Stimulated activated CD4-positive, alpha-beta T cell treated with anti-CD3 and anti-CD28 coated beads, Interleukin-2, amount 100 ng/mL, for 4 hours (primary cell): ENCODE results near the gene NUDT3.

Source experiments
- DNase-seq: peaks from one replicate; pipeline ENCODE4 v3.0.0-alpha.2; 2020; ENCODE audit warnings: low read depth

NUDT3 gene

DNA sequence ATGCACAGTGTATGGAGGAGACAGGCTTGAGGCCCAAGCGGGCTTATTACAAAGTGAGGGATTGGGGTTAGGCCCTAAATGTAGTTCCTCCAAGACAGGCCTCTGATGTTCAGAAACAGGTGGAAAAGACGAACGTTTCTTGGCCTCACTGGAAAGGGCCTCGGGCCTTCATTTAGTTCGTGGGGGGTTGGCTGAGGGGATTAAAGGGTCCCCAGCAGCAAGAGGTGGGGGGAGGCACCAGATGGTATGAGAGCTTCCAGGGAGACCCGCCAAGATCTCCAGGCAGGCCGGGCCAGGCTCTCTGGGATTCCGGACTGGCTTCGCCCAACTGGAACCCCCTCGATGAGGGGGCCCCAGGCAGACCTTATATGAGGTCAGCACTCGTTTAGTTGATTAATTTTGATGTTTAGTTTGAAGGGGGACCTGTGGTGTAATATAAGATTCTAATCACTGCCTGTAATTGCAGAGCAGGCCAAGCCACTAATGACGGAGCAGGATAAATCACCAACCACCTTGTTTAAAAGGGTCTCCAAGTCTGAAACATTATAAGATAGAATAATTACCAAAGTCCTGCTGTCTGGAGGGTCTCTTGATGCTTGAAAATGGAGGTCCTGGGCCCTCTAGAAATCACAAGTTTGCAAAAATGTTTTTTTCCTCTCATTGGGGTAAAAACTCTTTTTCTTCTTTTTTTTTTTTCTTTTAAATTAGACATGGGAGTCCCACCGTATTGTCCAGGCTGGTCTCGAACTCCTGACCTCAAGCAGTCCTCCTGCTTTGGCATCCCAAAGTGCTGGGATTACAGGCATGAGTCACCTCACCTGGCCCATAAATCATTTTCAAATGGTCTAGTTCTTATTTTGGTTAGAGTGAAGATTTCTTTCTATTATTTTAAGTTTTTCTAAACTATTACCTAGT is 153.6 kb downstream of the NUDT3 start:
- no peak for DNase-seq

DNA sequence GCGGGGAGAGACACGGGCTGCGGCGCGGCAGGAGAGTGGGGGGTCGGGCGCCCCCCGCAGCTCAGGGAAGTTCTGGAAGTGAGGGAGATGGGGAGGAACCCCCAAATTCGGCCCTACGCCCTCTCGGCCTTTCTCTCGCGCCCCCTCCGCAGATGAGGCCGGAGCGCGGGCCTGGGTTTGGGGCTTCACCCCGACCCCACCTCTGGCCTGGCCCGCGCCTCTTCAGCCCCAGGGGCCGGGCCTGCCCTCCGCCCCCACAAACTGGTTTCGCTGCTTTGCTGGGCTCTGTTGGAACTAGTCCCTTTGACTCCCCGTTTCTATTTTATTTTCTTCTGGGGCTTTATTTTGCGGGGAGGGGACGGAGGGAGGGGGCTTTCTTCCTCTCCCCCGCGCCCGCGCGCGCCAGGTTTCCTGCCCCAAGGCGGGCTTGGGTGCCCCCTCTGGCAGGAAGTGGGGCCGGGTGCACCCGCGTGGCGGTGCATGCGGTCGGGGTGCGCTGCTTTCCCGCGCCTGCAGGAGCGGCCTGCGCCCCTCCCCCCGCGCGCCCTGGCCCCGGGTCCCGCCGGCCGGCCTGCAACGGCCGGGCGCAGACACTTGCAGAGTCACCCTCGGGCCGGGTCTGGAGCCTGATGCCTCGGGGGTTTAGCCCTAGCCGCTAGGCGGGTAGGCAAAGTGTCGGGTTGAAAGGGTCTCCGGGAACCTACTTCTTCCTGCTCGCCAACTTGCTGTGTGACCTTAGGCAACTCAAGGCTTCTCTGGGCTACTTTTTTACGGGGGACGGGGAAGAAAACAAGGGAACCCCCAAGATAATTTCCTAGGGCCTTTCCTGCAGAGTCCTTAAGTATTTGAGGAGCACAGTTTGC is 154.5 kb downstream of the NUDT3 start:
- DNase-seq, result peak; percentile 72

DNA sequence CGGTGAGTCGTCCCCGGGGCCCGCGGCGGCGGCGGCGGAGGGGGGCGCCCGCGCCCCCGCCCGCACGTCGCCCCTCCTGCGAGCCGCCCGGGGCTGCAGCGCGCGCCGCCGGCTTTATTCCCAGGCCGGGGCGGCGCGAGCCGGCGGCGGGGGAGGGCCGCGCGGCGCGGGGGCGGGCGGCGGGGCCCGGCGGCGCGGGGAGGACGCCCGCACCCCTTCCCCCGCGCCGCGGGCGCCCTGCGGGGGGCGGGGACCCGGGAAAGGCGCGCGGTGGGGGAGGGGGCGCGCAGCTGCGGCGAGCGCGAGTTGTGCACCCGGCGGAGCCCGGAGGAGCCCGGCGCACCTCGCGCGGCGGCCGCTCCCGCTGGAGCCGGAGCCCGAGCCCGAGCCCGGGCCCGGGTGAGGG is 155.2 kb downstream of the NUDT3 start:
- no peak for DNase-seq

- DNase-seq, result peak; percentile 93
Measured at GRCh38 chr6:34236443-34237315, 155.8 kb downstream of the NUDT3 start, which contains the start of gene HMGA1. Gene HMGA1 (plus strand): TSS chr6:34236873. CDS start chr6:34240781, 3,908 bp downstream.

- no peak for DNase-seq
Measured at GRCh38 chr6:34236131-34236442, 156.4 kb downstream of the NUDT3 start.

- peak; percentile 72 for DNase-seq
Measured at GRCh38 chr6:34235307-34236130, 156.9 kb downstream of the NUDT3 start.

DNA sequence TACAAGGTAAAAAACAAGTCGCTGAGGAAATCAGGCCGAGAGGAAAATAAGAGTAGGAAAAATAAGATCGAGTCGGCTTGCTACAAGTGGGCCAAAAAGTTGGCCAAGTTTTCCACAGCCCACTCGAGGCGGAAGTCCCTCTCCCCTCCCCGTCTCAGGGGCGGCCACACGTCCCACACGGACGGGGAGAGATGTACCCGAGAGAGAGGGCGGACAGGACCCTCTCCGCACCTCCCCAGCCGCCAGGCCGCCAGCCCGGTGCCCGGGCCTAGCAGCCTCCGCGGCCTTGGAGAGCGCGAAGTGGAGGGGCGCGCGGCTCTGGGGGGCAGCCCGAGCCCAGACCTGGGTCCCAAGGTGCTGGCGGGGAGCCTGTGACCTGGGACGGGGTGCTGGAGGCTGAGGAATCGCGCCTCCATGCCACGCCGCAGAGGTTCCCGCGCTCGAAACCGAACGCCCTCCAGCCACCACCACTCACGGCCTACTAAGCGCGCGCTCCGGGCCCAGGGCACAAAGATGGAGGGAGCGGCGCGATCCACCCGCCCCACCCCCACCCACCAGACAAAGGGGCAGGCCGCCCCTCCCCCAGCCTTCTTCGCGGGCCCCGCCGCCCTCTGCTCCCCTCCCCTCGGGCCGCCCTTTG is 157.7 kb downstream of the NUDT3 start:
- DNase-seq, result no peak

DNA sequence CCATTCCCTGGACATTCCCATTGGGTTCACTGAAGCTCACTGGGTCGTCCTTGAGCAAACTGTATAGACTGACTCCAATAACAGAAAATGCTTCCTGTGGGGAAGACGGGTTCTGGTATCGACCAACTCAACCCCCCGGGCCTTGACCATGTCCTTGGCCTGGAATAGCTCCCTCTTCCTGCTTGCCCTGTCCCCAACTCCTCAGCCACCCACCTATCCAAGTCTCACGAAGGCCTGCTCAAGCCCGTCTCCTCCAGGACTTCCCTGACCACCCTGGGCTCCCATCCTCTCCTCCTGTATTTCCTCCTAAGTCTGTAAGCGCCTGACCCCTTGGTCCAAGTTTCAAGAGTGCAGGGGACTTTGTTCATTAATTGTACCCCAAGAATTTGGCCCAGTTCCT is 158.6 kb downstream of the NUDT3 start:
- no peak for DNase-seq

GRCh38 chr6:34232901-34233300 is 159.6 kb downstream of the NUDT3 start:
- no peak for DNase-seq

- no peak for DNase-seq
Measured at GRCh38 chr6:34231566-34232336, 160.7 kb downstream of the NUDT3 start.

DNA sequence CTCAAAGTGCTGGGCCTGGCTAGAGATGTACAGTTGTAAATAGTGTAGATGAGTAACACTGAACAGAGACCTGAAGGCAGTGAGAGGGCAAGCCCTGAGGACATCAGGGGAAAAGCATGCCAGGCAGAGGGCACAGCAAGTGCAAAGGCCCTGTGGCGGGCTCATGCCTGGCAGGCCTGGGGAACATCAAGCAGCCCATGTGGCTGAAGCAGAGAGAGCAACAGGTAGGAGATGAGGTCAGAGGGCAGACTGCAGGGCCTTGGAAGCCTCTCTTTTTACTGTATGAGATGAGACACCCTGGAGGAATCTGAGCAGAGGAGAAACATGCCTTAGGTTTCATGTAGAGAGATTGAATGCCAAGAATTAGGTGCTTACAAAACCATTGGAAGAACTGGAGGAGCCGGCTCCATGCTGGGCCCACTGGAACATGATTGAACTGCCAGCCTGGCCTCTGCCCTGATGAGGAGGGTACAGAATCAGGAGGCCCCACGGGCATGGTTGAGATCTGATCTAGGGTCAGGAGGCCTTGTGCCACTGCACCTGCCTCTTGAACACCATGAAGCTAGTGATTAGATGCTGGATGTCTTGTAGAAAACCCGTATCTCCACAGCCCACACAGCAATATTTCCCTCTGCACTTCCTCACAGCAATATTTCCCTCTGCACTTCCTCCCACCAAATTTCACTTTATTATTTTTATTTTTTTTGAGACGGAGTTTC is 161.7 kb downstream of the NUDT3 start:
- DNase-seq, result no peak

GRCh38 chr6:34229877-34230276 is 162.6 kb downstream of the NUDT3 start:
- no peak for DNase-seq
